Vein endothelial cell (primary cell): ENCODE measurements around the gene LBH. TPM values are rescaled to one million over a fixed set of nuclear protein-coding genes. Genes with fewer than 3 reads are reported as not detected.
A peak's percentile ranks its signal among the peaks of the same experiment; 100 is the strongest.

Source experiments
- small RNA-seq: library from RNA; depleted of rRNA; stranded (forward); fragments of <200 nt; gene quantifications from one replicate; pipeline ENCODE3, GENCODE V24; 2012
- total RNA-seq: library from RNA; depleted of rRNA; stranded (reverse); fragments of >200 nt; gene quantifications from 2 replicates; pipeline ENCODE4 v1.2.3, GENCODE V29; 2012

Gene LBH
- 23.0 and 41.2 TPM in 2 replicates for total RNA-seq

GRCh38 chr2:30231212-30231995 is at the start of gene LBH:
TSS of gene LBH (plus strand) at chr2:30231534. CDS start at chr2:30231739, 205 bp downstream.

Small RNA genes within 50 kb of the gene (small RNA-seq; reads per million reads assigned to genes)
- 0.34 reads per million, percentile 14 among the genes with 10 or more reads in this experiment for gene SNORA10B

Other genes starting within 250 kb of the LBH start
- 69.8 and 78.4 TPM in 2 replicates for gene YPEL5, start 84.5 kb upstream of the LBH start, total RNA-seq
- 22.5 and 27.4 TPM in 2 replicates for gene LCLAT1, start 215.7 kb downstream of the LBH start, total RNA-seq